NCI-H524 treated with DMSO at 0.1 percent for 48 hours (cell line): ENCODE measurements around the gene QDPR.

Experiments
- DNase-seq: peaks from one replicate; lab custom pipeline; 2025; lab: John Stamatoyannopoulos, UW

The QDPR gene

DNA sequence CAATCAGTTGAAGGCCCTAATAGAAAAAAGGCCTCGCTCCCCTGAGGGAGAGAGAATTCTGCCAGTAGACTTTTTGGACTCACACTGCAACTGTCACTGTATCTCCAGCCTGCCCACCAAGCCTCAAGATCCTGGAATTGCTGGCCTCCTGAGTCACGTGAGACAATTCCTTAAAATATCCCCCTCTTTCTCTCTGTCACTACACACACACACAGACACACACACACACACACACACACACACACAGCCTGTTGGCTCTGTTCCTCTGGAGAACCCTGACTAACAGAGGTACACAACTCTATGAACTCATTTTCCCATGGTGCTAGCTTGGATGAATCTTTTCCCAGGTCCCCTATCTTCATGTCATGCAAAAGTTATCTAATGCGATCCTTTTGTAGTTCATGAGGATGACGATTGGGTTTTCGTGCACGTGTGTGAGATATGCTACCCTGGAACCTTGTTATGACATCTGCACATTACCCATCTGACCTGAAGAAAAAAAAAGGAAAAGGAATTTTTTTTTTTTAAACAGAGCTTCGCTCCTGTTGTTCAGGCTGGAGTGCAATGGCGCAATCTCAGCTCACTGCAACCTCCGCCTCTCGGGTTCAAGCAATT is 16.8 kb upstream of the QDPR start:
- no peak for DNase-seq

DNA sequence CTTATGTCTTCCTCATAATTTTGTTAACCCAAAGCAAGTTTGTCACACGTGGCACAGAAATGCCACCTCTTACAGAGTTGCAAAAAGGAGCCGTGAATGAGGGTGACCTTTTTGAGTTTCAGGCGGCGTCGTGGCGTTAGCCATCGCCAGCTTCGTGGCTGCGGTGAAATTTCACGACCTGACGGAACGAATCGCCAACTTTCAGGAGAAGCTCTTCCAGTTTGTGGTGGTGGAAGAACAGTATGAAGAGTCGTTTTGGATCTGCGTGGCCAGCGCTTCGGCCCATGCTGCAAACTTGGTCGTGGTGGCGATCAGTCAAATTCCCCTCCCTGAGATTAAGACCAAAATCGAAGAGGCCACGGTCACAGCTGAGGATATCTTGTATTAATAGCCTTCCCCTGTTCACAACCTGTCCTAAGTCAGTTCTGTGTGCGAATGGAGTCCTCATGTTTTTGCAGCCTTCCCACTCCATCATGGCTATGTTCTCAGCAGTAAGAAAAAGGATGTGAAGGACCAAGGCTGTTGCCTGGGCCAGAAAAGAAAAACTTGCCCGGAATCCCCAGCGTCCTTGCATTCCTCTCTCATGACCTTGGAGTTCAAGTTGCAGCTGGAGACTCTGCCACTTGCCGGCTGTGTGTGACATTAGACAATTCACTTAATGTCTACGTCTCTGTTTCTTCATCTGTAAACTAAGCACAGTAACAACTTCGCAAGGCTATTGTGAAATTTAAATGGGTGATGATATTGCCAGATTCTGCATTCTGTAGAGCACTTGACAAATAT is 15.0 kb upstream of the QDPR start:
- no peak for DNase-seq

DNA sequence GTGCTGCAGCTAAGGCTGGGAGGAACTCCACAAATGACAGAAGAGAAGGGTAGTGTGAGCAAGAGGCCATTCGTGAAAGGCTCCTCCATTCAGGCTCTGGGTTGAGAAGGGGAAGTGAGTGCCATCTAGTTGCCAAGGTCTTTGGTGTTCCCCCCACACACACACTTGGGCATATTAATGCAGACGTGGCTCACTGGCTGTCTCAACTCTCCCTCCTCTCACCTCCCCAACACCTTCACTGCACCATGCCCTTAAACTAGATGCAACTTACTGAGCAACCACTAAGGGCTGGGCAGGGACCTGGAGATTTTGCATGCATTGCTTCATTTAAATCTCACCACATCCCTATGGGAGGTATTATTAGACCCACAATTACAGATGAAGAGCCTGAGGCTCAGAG is 11.8 kb upstream of the QDPR start:
- no peak for DNase-seq

DNA sequence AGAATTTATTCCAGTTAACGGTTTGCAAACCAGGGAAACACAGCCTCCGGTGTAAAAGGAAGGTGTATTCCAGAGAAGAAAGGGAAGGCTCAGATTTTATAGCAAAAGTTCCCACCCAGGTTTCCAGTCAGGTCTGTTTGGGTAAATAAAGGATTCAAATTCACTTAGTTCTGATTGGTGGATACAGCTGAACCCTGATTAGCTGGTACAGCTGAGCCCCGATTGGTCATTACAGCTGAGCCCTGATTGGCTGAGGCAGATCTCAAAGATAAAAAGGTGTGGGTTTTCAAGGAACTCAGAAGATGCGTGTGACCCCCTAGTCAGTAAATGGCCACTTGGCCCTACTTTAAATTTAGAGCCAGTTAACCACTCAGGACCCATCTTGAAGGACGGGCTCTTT is 9.7 kb upstream of the QDPR start:
- DNase-seq: no peak

DNA sequence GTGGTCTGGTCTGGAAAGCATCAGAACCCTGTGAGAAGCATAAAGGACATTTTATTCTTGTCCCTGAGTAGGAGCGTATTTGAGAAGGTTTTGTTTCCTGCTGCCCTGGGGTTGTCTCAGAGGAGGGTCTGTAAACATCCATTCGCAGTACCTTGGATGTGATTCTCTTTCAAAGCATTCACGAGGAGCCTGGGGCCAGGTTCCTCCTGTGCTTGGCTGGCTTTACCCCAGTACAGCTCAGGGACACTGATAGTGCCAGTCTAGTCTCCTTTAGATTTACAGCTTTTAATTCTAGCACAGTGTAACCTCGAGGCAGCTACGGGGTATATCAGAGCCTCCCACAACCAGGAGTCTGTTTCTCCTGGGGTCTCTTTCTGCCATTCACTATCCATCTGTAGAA is 5.8 kb upstream of the QDPR start:
- DNase-seq: no peak

DNA sequence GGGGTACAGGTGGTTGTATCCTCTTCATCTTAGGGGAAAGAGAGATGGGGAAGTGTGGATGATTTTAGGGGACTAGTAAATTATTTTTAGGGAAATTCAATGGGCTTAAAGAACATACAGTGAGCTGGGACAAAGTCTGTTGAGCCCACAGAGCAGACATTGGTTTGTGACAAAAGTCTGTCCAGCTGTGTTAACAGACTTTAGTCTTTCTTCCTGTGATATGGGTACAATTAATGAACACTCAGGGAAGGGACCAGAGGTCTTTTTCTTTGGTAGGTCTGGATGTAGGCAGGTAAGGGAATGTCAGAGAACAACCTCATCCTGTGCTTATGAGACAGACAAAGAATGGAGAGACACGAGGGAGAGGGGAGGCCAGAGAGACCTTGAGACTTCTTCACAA is 5.1 kb upstream of the QDPR start:
- DNase-seq: no peak

DNA sequence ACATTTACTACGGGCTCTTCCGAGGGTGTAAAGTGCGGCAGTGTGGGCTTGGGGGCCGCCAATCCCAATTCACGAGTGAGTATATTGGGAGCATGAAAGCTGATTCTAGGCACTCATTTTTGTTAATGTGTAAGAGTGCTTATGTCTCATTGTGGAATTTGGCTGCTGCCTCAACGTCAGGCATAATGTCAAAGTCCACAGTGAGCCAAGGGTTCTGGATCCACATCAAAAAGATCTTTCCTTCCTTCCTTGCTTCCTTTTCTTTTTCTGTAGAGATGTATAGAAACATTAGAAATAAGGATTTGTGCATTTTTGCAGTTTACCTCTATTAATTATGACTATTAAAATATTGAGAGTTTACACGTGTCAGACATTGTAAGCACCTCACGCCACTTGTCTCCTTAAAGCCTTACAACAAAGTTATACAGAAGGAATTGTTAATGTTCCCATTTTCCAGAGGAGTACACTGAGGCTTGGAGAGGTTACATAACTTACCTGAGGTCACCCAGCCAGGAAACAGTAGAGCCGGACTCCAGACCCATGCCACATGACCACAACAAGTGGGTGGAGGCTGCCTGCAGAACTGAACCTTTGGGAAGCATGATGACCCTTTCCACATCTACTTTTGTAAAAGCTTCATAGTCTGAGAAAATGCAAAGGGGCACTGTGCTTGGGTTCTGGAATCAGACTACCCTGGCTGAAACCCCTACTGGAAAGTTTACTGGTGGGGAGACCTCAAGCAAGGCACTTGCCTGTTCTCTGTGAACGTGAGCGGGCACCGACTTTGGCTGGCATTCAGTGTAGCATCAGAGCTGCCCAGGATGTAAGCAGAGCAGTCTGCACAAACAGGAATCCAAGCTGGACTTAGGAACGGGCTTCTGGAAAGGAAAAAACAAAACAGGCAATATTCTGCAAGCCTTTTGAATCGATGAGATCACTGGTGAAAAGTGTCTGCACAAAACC is 3.8 kb upstream of the QDPR start:
- no peak for DNase-seq

DNA sequence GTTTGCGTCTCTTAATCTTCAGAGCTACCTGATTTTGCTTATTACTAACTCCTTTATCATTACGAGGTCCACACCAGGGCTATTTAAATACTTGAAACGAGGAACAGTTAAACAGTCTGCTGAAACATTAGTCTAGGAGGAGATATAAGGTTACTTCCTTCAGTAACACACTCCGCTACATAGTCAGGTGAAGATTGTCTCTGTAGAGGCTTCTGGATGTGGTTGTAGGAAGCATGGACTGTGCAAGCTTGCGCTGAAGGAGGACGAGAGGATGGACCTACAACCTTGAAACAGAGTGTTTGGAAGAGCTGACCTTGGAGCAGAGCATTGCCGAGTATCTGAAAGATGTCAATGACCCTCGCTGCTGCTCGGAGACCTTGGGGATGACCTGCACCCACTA is 3.0 kb upstream of the QDPR start, which contains the start of gene CLRN2:
TSS of gene CLRN2 (plus strand) at position 301 of the 400 bp plus-strand sequence. CDS start 102 bp downstream, outside the sequence.
- no peak for DNase-seq

DNA sequence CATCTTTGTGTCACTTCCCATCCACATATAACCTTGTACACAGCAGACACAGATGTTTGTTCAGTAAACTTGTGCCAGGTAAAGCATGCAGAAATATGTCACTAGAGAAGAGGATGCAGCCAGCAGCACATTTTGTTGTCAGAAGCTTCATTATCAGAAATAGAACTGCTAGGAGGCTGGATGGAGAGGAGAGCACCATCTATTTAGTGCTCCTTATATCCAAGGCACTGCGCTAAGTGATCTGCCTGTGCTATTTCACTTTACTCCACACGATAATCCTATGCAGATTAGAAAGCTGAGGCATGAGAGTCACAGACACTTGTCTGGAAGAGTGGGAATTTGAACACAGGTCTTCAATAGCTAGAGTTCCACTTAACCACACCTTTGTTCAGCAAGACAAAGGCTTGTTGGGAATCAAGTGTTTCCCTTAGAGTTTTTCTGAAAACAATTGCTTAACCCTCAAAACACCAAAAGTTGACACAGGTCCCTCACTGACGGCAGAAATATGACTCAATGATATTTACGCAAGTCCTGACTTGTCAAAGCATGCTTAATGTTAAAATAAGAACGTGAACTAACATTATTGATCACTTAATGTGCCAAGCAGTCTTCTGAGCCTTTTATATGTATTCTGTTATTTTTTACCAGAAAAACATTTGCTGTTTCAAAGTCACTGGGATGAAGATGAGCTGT is 1.2 kb upstream of the QDPR start:
- no peak for DNase-seq

DNA sequence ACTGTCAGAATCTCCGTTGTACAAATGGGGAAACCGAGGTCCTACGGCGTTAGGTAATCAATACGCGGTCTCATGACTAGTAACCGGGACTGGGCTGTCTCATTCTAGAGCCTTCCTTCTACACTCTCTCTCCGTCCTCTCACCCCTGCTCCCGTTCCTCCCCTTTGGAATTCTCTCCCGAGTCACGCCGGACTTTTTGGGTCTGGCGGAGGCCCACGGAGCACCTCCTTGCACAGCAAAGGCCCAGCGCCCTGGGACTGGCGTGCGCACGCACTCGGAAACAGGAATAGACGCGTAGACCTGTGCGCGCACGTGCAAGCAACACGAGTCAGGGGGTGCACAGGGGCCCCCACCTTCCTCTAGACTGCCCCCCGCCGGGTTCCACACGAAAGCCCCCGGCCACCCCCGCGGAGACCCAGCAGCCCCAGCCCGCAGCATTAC is 361 bp downstream of the QDPR start:
- no peak for DNase-seq

DNA sequence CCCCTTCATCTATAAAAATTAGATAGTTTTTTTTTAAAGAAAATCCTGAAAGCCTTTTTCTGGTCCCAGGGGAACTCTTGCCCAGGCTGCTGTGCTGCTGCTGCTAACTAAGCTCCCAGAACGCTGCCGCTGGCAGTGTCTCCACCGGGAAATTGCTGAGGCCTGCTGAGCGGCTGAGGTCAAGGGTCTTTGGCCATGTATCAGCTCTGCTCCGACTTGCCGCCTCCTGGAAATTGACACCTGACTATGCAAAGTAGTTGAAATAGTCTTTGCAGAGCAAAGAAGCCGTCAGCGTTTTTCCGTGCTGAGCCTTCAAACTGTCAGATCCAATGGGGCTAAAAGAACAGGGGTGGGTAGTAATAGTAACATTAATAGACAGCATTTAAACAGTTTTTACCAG is 839 bp downstream of the QDPR start:
- DNase-seq: no peak

DNA sequence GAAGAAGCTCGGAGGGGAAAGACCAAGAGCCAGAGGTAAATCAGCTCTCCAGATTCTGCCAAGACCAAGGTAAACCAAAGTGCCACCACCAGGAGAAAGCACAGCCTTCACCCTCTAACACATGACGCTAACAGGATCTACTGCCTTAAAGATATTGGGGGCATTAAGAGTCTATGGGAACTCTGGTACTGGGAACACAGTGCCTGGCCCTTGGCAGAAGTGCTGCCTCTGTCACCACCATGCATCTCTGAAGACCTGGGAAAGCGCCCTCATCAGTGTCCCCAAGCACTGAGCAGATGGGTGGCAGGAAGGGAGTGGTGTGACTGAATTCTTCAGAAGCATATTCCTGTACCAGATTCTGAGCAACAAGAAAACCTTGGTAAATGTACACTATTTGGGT is 1.3 kb downstream of the QDPR start:
- DNase-seq: no peak

DNA sequence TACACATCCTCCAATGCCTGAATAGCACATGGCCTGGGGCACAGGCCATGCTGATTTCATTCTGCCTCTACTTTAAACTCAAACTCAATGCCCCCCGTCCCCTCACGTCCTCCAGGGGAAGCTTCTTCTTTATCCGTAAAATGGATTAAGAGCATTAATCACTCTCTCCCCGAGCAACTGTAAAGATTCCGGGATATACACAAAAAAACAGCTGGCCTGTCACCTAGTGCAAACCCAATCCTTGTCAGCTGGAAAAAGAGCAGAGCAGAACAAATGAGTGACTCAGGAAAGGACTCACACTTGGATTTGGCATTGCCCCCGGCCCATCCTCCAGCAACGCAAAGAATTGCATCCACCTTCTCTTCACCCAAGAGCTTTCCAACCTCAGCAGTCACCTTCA is 7.8 kb downstream of the QDPR start:
- no peak for DNase-seq

DNA sequence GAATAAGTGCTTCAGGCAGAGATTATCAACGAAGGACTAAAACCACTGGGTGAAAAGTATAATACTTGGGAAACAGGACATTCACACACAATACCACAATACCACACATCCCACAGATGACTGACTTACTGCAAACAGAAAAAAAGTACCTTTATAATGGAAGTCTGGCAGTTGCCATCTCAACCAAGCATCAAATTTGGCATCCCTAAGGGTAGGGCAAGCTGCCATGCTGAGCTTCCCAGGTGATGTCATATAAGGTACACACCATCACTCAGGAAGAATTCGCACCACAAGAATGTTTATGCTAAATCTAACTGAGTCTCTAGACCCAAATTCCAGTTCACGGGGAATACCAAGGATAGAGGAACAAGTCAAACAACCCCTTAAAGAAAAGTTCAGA is 9.1 kb downstream of the QDPR start:
- no peak for DNase-seq

DNA sequence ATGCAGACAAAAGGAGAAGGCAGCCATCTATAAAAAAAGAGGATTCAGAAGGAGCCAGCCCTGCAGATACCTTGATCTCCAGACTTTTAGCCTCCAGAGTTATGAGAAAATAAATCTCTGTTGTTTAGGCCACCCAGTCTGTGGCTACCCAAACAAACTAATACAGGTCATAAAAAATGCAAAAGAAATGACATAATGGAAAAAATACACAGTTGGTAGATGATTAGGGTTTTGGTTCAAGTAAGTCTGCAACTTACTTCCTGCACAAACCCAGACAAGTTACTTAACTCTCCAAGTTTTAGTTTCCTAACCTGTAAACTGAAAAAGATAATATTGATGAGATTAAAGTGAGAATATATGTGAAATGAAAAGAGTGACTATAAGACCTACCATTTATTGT is 11.3 kb downstream of the QDPR start:
- DNase-seq: no peak

DNA sequence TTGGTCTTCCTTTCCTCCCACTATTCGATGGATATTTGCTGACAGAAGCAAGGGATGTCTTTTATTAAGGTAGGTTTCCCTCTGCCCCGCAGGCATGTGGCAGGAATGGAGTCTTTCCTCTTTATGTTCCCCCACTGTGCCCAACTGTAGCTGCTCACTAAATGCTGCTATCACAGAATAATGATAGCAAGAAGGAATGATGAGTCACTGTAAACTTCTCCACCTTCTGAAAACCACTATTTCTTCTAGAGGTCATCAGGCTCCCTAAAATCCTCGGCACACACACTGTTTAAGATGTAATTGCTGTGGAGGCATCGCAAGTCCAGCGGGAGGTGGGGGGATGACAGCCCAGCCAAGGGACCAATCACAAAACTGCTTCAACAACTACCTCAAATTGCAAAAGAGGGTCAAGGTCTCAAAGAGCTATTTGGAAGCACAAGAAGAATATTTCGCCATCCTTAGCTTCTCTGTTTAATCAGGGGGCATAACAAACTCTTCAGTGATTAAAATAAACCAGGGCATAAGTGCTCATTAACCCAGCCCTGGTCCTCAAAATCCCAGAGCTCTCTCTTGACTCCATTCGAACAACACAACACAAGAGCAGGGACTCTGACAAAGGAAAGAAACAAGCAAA is 13.9 kb downstream of the QDPR start:
- no peak for DNase-seq

DNA sequence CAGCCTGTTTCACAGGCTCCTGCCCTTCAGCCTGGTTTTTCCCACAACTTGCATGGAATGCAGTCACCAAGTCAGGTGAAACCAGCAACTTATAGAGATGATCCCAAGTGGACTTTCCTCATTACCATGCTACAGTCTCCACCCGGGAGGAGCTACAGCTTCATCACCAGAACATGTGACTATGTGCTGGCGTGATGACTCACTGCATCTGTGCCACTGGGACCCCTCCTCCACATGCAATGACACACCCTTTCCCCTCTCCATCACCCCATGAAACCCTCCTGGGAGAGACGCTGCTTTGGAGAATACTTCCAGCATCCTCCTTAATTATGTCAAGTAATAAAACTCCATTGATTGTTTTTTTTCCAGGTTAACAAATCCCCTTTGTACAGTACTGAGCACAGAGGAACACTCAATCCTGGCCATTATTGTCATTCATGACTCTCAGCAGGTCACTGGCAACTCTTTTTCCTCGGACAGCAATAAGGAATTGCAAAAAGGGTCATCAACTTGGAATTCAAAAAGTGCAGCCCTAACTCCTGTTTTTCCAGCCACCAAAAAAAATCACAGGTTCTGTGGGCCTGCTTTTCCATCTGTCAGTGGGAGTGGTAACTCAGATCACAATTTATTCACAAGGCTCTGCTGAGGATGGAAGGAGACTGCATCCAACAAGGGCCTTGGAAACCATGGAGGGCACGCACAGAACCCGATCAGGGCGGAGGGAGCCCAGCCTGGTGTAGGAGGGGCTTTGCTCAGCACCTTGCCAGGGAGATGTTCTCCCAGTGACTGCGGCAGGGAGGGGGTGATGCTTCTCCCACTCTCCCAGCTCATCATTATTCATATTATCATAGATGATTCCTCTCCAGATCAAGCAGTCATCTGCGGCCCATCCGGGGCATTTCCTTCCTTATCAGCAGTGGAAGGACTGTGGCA is 17.4 kb downstream of the QDPR start:
- DNase-seq: no peak

DNA sequence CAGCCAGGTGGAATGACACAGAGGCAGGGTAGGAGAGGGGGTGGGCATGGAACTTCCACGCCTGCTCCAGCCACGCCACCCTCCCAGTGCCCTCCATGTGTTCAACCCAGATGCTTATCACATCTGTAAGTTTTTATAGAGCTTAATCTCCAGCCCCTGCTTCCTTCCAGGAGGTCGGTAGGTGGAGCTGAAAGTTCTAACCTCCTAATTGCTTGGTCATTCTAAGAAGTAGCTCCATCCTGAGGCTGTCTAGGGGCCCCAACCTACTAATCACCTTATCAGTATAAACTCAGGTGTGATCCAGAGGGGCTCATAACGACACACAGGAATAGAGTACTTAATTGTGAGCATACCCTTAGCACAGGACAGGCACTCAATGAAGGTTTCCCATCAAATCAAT is 18.3 kb downstream of the QDPR start:
- no peak for DNase-seq

DNA sequence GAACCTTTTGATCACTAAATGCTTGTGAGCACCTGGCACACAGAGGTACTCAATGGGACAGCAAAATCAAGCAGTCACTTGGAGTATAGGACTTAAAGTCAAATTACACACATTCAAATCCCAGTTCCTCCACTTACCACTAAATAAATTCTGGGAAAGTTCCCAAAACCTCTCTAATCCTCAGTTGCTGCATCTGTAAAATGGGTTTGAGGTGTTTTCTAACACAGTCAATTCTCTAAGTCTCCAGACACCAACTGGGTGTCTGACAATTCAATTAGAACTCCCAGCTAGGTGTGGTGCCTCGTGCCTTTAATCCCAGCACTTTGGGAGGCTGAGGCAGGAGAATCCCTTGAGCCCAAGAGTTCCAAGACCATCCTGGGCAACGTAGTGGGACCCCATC is 19.0 kb downstream of the QDPR start:
- no peak for DNase-seq

DNA sequence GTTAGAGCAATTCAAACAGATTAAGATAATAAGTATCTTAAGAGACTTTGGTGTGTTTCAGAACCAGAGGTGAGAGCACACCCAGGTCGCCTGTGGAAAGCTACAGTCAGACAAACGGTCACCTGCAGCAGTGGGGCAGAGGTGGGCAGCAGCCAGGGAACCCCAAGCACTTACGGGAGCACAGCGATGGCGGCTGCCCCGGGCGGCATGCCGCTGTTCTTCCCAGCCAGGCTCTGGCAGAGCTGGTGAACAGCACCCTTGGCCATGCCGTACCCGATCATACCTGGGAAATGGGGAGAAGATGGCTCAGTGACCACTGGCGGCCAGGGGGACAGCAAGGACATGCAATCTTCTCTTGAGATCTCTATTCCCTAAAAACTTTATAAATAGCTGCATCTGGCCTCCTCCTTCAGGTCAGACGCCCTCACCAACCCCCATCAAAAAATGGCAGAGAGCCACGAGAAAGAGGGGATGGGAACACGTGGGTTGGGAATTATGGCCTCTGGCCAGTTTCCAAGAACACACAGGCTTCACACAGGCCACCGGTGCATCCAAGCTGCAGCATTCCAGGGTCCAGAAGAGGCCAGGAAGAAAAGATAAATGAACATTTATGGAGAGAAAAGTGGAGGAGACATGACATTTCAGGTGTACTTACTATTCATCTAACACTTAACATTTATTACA is 19.7 kb downstream of the QDPR start:
- no peak for DNase-seq
